CD4-positive, alpha-beta T cell treated with Interleukin-1 beta for 1 hour (primary cell): ENCODE results near the gene ABCA9.

Experiments used
- DNase-seq, 2 donors: peaks; one replicate each; pipeline ENCODE4 v3.0.0-alpha.2; 2020 to 2022

The ABCA9 gene

GRCh38 chr17:69067274-69068047, 6.7 kb upstream of the ABCA9 start:
- no peak for DNase-seq

- DNase-seq, result no peak
These were observed 5.8 kb upstream of the ABCA9 start for GRCh38 chr17:69066482-69066881.

DNA sequence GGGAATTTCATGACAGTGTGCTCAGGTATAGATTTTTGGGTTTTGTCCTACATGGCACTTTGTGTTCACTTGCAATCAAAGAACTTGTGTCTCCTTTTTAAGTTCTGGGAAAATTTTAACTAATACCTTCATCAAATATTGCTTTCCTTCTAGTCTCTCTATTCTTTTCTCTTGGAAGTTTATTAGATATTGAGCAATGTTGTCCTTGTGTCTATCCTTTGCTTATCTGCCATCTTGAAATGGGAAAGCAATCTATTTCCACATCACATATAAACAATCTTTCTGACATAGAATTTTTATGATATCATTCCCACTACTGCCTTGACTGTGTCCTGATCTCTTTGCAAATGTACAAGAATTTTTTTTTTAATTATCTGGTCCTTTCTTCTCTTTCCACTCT, 4.4 kb upstream of the ABCA9 start:
- DNase-seq, result no peak

- no peak for DNase-seq
These were observed 3.7 kb upstream of the ABCA9 start for GRCh38 chr17:69064476-69064875.

DNA sequence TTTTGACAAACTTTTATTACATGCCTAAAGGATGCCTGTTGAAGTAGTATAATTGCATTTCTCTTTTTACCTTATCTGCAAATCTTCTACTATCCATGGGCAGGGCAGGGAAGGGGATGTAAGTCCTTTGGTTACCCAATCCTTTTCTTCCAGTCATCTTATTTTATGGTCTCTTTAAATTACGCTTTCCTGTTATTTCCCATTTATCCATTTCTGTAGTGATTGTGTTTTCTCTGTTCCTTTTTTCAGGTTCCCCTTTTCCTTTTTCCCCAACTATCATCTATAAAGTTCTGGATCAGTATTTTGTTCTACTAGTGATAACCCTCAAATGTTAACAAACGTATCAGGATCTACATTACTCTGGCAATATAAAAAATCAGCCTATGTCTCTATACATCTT, 3.3 kb upstream of the ABCA9 start:
- no peak for DNase-seq

DNA sequence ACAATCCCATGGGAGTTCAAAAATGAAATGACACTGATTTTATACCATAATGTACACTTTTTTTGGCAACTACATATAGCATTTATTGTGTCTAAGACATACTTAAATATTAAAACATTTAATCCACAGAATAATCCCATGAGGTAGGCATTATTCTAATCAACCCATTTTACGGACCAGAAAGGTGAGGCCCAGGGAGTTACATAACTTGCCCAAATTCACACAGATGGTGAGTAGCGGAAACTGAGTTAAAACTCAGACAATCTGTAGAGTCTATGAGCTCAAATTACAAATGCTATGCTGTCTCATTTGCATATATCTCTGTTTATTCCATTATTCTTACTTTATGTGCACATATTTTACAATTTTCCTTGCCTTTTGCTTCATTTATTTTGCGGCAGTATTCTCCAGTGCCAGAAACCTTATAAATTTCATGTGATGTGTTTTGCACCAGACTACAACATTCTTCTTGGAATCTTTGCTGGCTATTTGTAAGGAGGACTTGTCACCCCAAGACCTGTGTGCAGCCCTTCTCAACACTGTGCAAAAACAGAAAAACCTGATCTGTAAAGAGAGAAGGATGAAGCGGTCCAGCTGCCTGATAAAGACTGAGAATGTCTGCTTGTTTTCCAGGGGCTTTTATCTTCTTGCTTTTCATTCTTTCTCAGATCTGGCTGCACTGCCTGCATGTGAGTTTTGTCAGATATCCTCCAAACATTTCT, 2.3 kb upstream of the ABCA9 start:
- DNase-seq, result no peak

- no peak for DNase-seq
These were observed 1.2 kb upstream of the ABCA9 start for GRCh38 chr17:69061721-69062556.

GRCh38 chr17:69059458-69060175, 1.1 kb downstream of the ABCA9 start:
- no peak for DNase-seq

- DNase-seq, result no peak
These were observed 2.6 kb downstream of the ABCA9 start for GRCh38 chr17:69058165-69058564.

GRCh38 chr17:69057280-69057679, 3.4 kb downstream of the ABCA9 start:
- no peak for DNase-seq

GRCh38 chr17:69056179-69056823, 4.4 kb downstream of the ABCA9 start:
- DNase-seq, result no peak

DNA sequence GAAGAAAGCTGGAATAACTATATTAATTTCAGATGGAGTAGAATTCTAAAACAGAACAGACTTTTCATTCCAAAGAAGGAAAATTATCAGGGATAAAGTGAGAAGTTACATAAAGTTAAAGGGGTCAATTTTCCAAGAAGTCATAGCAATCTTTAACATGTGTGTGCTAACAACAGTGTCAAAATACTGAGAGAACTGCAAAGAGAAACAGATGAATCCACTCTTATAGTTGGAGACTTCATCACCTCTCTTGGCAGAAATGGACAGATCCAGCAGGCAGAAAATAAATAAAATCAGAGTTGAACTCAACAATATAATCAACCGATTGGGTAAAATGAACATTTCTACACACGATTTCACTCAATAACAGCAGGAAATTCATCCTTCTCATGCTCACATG, 5.4 kb downstream of the ABCA9 start:
- DNase-seq, result no peak

DNA sequence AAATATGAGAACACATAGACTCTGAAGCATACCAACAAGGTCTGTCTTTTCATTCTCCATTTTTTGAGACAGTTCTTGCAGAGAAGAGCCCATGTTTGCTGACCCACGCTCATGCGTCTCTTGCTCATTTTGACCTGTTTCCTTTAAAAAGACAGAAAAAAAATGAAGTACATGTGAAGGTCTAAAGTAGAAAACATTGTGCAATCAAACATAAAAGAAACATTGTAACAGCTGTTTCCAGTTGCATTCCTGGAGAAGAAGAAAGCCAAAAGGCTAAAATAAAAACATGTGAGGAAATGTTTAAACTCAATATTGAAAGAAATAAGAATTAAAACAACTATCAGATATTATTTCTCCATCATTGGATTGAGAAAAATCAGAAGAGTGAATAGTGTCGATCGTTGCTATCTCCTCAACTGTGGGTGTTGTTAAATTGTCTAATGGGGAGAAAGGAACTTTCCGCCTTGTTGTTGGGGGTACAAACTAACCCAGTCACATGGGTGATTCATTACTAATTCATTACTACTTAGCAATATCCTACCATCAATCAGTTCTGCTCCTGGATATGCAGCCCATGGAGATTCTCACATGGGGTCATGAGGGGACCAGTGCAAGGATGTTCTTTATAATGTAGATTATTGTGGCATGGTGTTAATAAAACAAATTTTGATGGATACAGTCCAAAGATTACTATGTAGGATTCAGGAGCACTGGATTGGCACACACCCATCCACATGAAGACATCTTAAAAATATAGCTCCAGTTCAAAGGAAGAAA, 9.5 kb downstream of the ABCA9 start:
- DNase-seq, result no peak

GRCh38 chr17:69048634-69049033, 12.1 kb downstream of the ABCA9 start:
- no peak for DNase-seq

DNA sequence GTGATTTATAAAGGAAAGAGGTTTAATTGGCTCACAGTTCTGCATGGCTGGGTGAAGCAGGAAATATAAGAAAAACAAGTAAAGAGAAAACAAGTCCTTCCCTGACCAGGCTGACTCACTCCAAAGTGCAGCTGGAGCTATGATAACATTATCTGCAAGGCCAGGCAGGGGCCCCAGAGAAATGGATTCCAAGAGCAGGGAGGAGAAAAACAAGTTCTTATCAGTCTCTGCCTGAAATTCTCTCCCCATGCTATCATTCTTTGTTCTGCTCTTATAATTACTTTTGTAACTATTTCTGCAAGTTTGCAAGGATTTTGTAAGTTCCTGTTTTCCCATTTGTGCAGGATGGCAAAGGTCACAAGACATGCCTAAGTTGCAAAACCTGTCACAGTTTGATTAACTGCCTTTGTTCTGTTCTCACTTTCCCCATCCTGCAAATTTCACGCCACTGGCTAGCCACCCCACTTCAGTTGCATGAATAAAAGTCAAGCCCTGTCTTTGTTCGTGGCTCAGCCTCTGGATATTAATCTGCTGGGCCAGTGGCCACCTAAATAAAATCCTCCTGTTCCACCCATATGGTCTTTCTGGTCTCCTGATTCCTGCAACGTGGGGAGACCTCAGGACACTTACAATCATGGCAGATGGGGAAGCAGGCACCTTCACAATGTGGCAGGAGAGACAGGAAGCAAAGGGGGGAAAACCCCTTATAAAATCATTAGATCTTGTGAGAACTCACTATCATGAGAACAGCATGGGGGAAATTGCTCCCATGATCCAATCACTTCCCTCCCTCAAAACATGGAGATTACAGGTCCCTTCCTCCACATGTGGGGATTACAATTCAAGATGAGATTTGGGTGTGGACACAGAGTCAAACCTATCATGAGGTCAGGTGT, 13.1 kb downstream of the ABCA9 start:
- no peak for DNase-seq

GRCh38 chr17:69046121-69046807, 14.5 kb downstream of the ABCA9 start:
- no peak for DNase-seq

DNA sequence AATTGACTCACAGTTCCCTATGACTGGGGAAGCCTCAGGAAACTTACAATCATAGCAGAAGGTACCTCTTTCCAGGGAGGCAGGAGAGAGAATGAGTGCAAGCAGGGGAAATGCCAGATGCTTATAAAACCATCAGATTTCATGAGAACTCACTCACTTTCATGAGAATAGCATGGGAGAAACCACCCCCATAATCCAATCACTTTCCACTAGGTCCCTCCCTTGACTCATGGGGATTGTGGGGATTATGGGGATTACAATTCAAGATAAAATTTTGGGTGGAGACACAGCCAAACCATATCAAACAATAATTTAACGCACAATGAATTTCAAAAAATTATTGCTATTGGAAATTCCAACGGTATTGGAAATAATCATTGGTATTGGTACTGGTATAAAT, 15.1 kb downstream of the ABCA9 start:
- no peak for DNase-seq

DNA sequence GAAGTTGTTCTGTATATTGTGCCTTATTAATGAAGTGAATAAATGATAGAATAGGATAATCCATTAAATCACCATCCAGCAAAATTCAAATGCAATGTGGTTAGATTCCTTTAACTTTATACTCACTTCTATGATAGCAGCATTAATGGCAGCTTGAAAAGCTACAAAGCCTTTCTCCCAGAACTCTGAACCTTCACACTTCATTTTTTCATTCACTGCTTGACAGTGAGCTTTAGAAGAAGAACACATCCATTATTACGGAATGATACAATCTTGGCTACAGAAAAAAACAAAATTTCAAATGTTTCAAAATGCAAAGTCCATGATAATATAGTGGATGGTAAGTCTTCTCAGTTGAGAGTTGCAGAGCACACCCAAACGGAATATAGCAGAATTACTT, 16.4 kb downstream of the ABCA9 start:
- DNase-seq, result no peak

DNA sequence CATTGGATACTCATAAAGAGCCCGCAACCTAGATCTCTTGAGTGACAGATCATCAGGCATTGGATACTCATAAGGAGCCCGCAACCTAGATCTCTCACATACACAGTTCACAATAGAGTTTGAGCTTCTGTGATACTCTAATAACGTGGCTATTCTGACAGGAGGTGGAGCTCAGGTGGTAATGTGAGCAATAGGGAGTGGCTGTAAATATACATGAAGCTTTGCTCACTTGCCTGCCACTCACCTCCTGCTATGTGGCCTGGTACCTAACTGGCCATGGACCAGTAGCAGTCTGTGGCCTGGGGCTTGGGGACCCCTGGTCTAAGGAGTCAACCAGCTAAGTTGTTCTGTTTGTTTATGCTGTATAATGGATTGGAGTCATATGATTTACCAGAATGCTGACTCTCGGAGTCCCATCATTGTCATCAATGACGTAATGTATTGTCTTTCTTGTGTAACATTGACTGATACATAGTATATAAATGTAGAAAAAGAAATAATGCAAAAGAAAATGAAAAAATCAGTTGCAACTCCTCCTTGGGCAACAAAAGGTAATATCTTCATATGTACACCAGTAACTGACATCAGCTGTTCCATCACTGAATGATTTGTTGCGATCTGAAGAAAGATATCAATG, 17.5 kb downstream of the ABCA9 start:
- no peak for DNase-seq
